K562 (cell line): ENCODE data around the gene FAM131C. TPM values are rescaled to one million over a fixed set of nuclear protein-coding genes. Genes with fewer than 3 reads are reported as not detected.

Experiments used
- ATAC-seq: fragments of 200-7000 bp; cut with Tn5 transposase; 3 replicates; pipeline ENCODE4 v1.9.1; 2020; ENCODE audit warnings: moderate library complexity
- BruUV-seq: library from RNA; stranded (reverse); fragments of 400-500 nt; replicated peaks from 2 replicates; lab custom pipeline; 2021; lab: Mats Ljungman, UMichigan
- CTCF ChIA-PET: fragments of 300-600 bp; formaldehyde crosslinking; extraction: SDS; loops from one replicate; lab custom pipeline; 2021; ENCODE audit warnings: low intra/inter-chr PET ratio; lab: Yijun Ruan, JAX
- POLR2A ChIA-PET: fragments of 300-600, 350-650 bp; sonication (Branson Sonifier 250); formaldehyde crosslinking; extraction: SDS; loops from one replicate; lab custom pipeline; 2021; ENCODE audit warnings: antibody characterized with exemption, inconsistent platforms; lab: Yijun Ruan, JAX
- DNase-seq, 4 experiments: peaks; one replicate each; pipeline versions ENCODE4 v3.0.0 to v3.0.0-alpha.2; 2011 to 2018; ENCODE audit warnings: low spot score in 3 of 4, mixed read lengths in 3 of 4; ENCODE audit errors: extremely low read depth in 1 of 4
- FAIRE-seq: peaks from 2 replicates; lab custom pipeline; 2011; peaks lifted over from hg19 to GRCh38; lab: Jason Lieb, UNC
- H2AFZ ChIP-seq: 2 replicates; pipeline ENCODE4 v1.6.0; 2011; ENCODE audit warnings: low read depth, low read length, control low read depth, inconsistent platforms
- H3K27ac ChIP-seq: fragments of 200-600 bp; 3 replicates; pipeline ENCODE4 v1.8.0; 2011; ENCODE audit warnings: low read depth, mild to moderate bottlenecking, control low read depth, inconsistent platforms, low read length, moderate library complexity, mixed read lengths; ENCODE audit errors: extremely low read depth
- H3K27me3 ChIP-seq, 2 experiments: fragments of 300-600 bp in 1 of 2; 2 replicates in 1 of 2; 3 replicates in 1 of 2; pipeline versions ENCODE4 v1.6.0 to v1.8.0; 2011; ENCODE audit warnings: inconsistent platforms in 2 of 2, low read length in 2 of 2, mild to moderate bottlenecking in 1 of 2, mixed read lengths in 1 of 2, moderate library complexity in 1 of 2; ENCODE audit not compliant: control insufficient read depth in 2 of 2, insufficient read depth in 2 of 2
- H3K36me3 ChIP-seq: fragments of 300-600 bp; 3 replicates; pipeline ENCODE4 v1.8.0; 2011; ENCODE audit warnings: mild to moderate bottlenecking, low read length, inconsistent platforms; ENCODE audit not compliant: control insufficient read depth, insufficient read depth
- H3K4me1 ChIP-seq, 2 experiments: fragments of 200-600 bp in 1 of 2; replicated peaks in 1 of 2; 2 replicates in 1 of 2; 3 replicates in 1 of 2; pipeline versions ENCODE4 v1.5.1 to v1.8.0; 2011; ENCODE audit warnings: inconsistent platforms in 2 of 2, low read length in 2 of 2, mild to moderate bottlenecking in 1 of 2, mixed read lengths in 1 of 2, moderate library complexity in 1 of 2; ENCODE audit not compliant: control insufficient read depth in 2 of 2, insufficient read depth in 2 of 2
- H3K4me2 ChIP-seq: 2 replicates; pipeline ENCODE4 v1.6.1; 2011; ENCODE audit warnings: low read length, control low read depth, inconsistent platforms, mixed read lengths; ENCODE audit not compliant: insufficient read depth
- H3K4me3 ChIP-seq: fragments of 200-600 bp; sonication (generic), shearing (Covaris generic); 2 replicates; pipeline ENCODE4 v1.5.1; 2016; ENCODE audit warnings: control low read depth, inconsistent platforms
- H3K79me2 ChIP-seq: fragments of 200-600 bp; 3 replicates; pipeline ENCODE4 v1.8.0; 2011; ENCODE audit warnings: low read length, inconsistent platforms; ENCODE audit not compliant: control insufficient read depth, insufficient read depth
- H3K9ac ChIP-seq, 2 experiments: 2 replicates each; pipeline versions ENCODE4 v1.6.0 to v1.6.1; 2011; ENCODE audit warnings: low read depth in 2 of 2, low read length in 2 of 2, control low read depth in 1 of 2, inconsistent platforms in 1 of 2, mild to moderate bottlenecking in 1 of 2, mixed read lengths in 1 of 2; ENCODE audit not compliant: insufficient read depth in 1 of 2
- H3K9me1 ChIP-seq: one replicate; pipeline ENCODE4 v1.6.0; 2011; ENCODE audit warnings: inconsistent platforms, mild to moderate bottlenecking, low read length, moderate library complexity; ENCODE audit not compliant: control insufficient read depth, insufficient read depth
- H3K9me3 ChIP-seq: replicated peaks from 2 replicates; pipeline ENCODE4 v1.5.1; 2011; ENCODE audit warnings: low read depth, low read length, inconsistent platforms; ENCODE audit not compliant: control insufficient read depth, insufficient read depth
- H4K20me1 ChIP-seq: replicated peaks from 2 replicates; pipeline ENCODE4 v1.6.1; 2011; ENCODE audit warnings: low read length, inconsistent platforms, mixed read lengths; ENCODE audit not compliant: control insufficient read depth, insufficient read depth
- ARID3A ChIP-seq: IDR thresholded peaks from 2 replicates; pipeline ENCODE4 v1.6.1; 2012; ENCODE audit warnings: low read depth, low read length, improper control_type of control experiment, borderline replicate concordance
- BCL6 ChIP-seq: fragments of 250-450 bp; sonication (Bioruptor Pico); IDR thresholded peaks from 2 replicates; pipeline ENCODE4 v1.4.0; 2020
- BHLHE40 ChIP-seq: IDR thresholded peaks from 2 replicates; pipeline ENCODE4 v1.6.1; 2011; ENCODE audit warnings: low read length, improper control_type of control experiment
- CAMTA2 ChIP-seq: fragments of 250-450 bp; sonication (Bioruptor Pico); conservative IDR thresholded peaks from 2 replicates; pipeline ENCODE4 v1.5.1; 2022
- CBX2 ChIP-seq: fragments of 200-600 bp; sonication (generic); IDR thresholded peaks from one replicate; pipeline ENCODE4 v1.6.1; 2012; ENCODE audit warnings: mild to moderate bottlenecking, low read length, inconsistent platforms; ENCODE audit not compliant: insufficient read depth, poor library complexity, severe bottlenecking
- CTBP1 ChIP-seq: fragments of 450-650 bp; IDR thresholded peaks from 2 replicates; pipeline ENCODE4 v1.6.1; 2016; ENCODE audit warnings: borderline replicate concordance
- DACH1 ChIP-seq: fragments of 450-650 bp; IDR thresholded peaks from 2 replicates; pipeline ENCODE4 v1.6.1; 2018; ENCODE audit not compliant: partially characterized antibody
- MCM5 ChIP-seq: fragments of 450-650 bp; IDR thresholded peaks from 2 replicates; pipeline ENCODE4 v1.6.1; 2016; ENCODE audit warnings: low read depth
- MECOM ChIP-seq: fragments of 250-450 bp; sonication (Bioruptor Pico); IDR thresholded peaks from 2 replicates; pipeline ENCODE4 v1.8.0; 2022; ENCODE audit warnings: inconsistent platforms
- SMAD2 ChIP-seq: fragments of 150-350 bp; IDR thresholded peaks from 2 replicates; pipeline ENCODE4 v1.6.1; 2014; ENCODE audit warnings: low read depth, mild to moderate bottlenecking, low read length
- SMARCA4 ChIP-seq: fragments of 450-650 bp; IDR thresholded peaks from 2 replicates; pipeline ENCODE4 v1.6.1; 2016
- TEAD1 ChIP-seq, 2 experiments: fragments of 450-650 bp in 1 of 2; sonication (generic) in 1 of 2; formaldehyde crosslinking; IDR thresholded peaks; 2 replicates each; pipeline versions ENCODE4 v1.4.0 to v1.8.0; 2020 to 2022; ENCODE audit warnings: mild to moderate bottlenecking in 2 of 2, missing genetic modification reagents in 1 of 2
- ZKSCAN1 ChIP-seq: fragments of 150-350 bp; IDR thresholded peaks from 2 replicates; pipeline ENCODE4 v1.6.1; 2016; ENCODE audit warnings: low read depth, low read length
- ZNF146 ChIP-seq: IDR thresholded peaks from one replicate; pipeline ENCODE4 v1.6.1; 2018; ENCODE audit warnings: missing compliant biosample characterization; ENCODE audit not compliant: unreplicated experiment
- ZNF212 ChIP-seq: fragments of 450-650 bp; formaldehyde crosslinking; IDR thresholded peaks from 2 replicates; pipeline ENCODE4 v1.4.0; 2020; ENCODE audit warnings: mild to moderate bottlenecking
- WGBS: fragments of 100-300 bp; shearing (Covaris generic); methylation state at CpG from one replicate; pipeline ENCODE4 v1.1.6; 2016; ENCODE audit warnings: low coverage, mixed read lengths; ENCODE audit not compliant: insufficient coverage; ENCODE audit errors: missing lambda C conversion rate; 5-methylcytosine and 5-hydroxymethylcytosine counted together
- in situ Hi-C: fragments of 300-500 bp; cut with MboI; formaldehyde crosslinking; loops from 4 replicates; pipeline ENCODE4 v1.15.0; 2018; ENCODE audit warnings: inconsistent platforms, mixed read lengths
- intact Hi-C: fragments of 100-400 bp; cut with micrococcal nuclease; formaldehyde crosslinking; loops from 2 replicates; pipeline ENCODE4 v1.14.2; 2022
- polyA plus RNA-seq, 8 experiments: library from polyadenylated mRNA; depleted of rRNA in 4 of 8; stranded (reverse) in 5 of 8; unstranded in 3 of 8; fragments of >200 nt; fragmentation: Nextera tagmentation in 2 of 8; fragmentation: Illumina TruSeq in 1 of 8; extraction: Ambion mirVana in 2 of 8; extraction: Trizol in 1 of 8; gene quantifications; 2 replicates each; pipeline versions ENCODE4 v1.2.1 to v1.2.3, GENCODE V29; 2011 to 2014; ENCODE audit warnings: inconsistent platforms in 1 of 8, missing spikeins in 1 of 8
- total RNA-seq, 7 experiments: library from RNA; depleted of rRNA in 6 of 7; stranded (reverse); fragments of >200 nt in 6 of 7; fragmentation: Illumina TruSeq in 2 of 7; extraction: Trizol in 2 of 7; gene quantifications; 2 replicates each; pipeline versions ENCODE4 v1.2.1 to v1.2.3, GENCODE V29; 2011 to 2021; ENCODE audit warnings: low replicate concordance in 1 of 7
- TF ChIP-seq, protein P1 (sequence below): fragments of 200-400 bp; formaldehyde crosslinking; IDR thresholded peaks from 2 replicates; pipeline ENCODE4 v1.6.1; 2017; ENCODE audit warnings: mild to moderate bottlenecking, low read depth, low read length, moderate library complexity
- TF ChIP-seq, protein P2 (sequence below): sonication (generic); formaldehyde crosslinking; IDR thresholded peaks from 2 replicates; pipeline ENCODE4 v1.8.0; 2022; ENCODE audit warnings: mild to moderate bottlenecking, missing genetic modification reagents

FAM131C gene
- total and polyA plus RNA-seq, 9 of the 15 experiments (the other 6 are each of a cell fraction or from before 2014, with no cell fraction given): 0.10 to 0.29 (median 0.16) TPM; not detected in 6

DNA sequence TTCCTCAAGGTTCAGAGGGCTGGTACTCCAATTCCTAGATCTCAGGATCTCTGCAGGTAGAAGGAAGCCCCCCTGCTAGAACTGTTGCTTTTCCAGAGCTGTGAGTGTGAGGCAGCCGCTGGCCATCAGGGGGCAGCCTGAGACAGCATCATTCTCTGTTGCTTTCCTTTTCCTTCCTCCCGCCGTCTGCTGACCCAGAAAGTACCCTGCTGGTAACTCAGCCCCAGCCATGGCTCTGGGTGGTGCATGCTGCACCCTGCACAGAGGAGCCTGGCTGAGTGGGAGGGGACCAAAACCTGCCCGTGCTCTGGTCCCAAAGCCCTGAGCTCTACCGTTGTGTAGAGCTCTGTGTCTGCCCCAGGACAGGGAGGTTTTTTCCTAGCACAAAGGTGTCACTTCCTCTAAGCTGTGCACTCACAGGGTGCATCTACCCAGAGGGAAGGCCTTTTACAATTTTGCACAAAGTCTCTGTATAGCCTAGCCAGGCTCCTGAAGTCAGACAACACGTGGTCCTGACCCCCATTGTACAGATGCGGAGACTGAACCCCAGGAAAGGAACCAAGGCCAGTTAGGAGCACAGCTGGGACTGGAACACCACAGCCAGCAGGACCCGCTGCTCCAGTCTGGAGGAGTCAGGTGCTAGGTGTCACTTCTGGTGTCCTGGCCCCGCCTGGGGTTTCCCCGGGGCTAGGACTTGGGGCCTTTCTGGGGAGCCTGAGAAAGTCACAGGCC is 5.6 kb upstream of the FAM131C start:
- BruUV-seq: no TSS peak
- intact Hi-C loops: loop anchor here (1.0 to 2.0 kb wide), 2 partner anchors 108 to 165 kb away; no protein-coding TSS in a partner anchor
- peaks cover 14 to 27% of the 10 kb centered on the region in 2 experiments; a peak in 4 of 5 replicates for H3K4me1 ChIP-seq
- H2AFZ ChIP-seq: peak overlapping the region; percentile 83
- DNase-seq: peak; percentile 71 to 87 (median 76)
- FAIRE-seq: peak; percentile 87
- peak overlapping the region; percentile 20 for H3K4me2 ChIP-seq
- no peak overlapping the region for H3K4me3 ChIP-seq
- no peaks in the 10 kb centered on the region for H4K20me1 ChIP-seq
- no peaks in the 10 kb centered on the region for H3K9me1 ChIP-seq
- in situ Hi-C loops: no loop called here
- H3K79me2 ChIP-seq: no peaks in the 10 kb centered on the region
- ATAC-seq: peak; percentile 84
- ChIA-PET POLR2A (interaction anchor here (0.6 to 2.0 kb wide), 9 partner anchors 10 to 167 kb away, joined by 3 to 8 read pairs (median 4); no protein-coding TSS in a partner anchor), CTCF (interaction anchor here (0.6 to 9.0 kb wide), 8 partner anchors 8 to 872 kb away, joined by 3 to 208 read pairs (median 4); no protein-coding TSS in a partner anchor)
- H3K27me3 ChIP-seq: peaks cover 0 to 3% of the 10 kb centered on the region in 2 experiments; a peak in 1 of 5 replicates
- H3K9me3 ChIP-seq: no peaks in the 10 kb centered on the region
- H3K36me3 ChIP-seq: no peaks in the 10 kb centered on the region
- WGBS: 35% methylated on average over 10 of the region's 10 CpGs
- H3K9ac ChIP-seq: peak overlapping the region in 1 of 2 experiments; percentile 72; a peak in 1 of 4 replicates
- no peak overlapping the region for H3K27ac ChIP-seq
- TF ChIP-seq TEAD1 (CRISPR knock-in tag; IDR thresholded peaks at IDR 0.05) (0 out of 4 replicates have a peak, but pooled peaks of 1 of the 2 experiments have one; percentile 62), ZKSCAN1 (peak; percentile 11; the same call in 1 of the 2 replicates), CAMTA2 (CRISPR knock-in tag) (no peak), SMAD2 (no peak), MECOM (CRISPR knock-in tag) (0 out of 2 replicates have a peak, but pooled peaks have one; percentile 18), CBX2 (no peak), ARID3A (no peak), MCM5 (no peak), CTBP1 (peak; percentile 46; the same call in 1 of the 2 replicates), BCL6 (CRISPR knock-in tag) (no peak), BHLHE40 (peak; percentile 39; the same call in 1 of the 2 replicates), SMARCA4 (no peak), ZNF146 (CRISPR knock-in tag) (peak; percentile 20), ZNF212 (no peak), DACH1 (no peak)
- TF ChIP-seq, protein P1, sequence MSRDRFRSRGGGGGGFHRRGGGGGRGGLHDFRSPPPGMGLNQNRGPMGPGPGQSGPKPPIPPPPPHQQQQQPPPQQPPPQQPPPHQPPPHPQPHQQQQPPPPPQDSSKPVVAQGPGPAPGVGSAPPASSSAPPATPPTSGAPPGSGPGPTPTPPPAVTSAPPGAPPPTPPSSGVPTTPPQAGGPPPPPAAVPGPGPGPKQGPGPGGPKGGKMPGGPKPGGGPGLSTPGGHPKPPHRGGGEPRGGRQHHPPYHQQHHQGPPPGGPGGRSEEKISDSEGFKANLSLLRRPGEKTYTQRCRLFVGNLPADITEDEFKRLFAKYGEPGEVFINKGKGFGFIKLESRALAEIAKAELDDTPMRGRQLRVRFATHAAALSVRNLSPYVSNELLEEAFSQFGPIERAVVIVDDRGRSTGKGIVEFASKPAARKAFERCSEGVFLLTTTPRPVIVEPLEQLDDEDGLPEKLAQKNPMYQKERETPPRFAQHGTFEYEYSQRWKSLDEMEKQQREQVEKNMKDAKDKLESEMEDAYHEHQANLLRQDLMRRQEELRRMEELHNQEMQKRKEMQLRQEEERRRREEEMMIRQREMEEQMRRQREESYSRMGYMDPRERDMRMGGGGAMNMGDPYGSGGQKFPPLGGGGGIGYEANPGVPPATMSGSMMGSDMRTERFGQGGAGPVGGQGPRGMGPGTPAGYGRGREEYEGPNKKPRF: no peak
- TF ChIP-seq, protein P2, sequence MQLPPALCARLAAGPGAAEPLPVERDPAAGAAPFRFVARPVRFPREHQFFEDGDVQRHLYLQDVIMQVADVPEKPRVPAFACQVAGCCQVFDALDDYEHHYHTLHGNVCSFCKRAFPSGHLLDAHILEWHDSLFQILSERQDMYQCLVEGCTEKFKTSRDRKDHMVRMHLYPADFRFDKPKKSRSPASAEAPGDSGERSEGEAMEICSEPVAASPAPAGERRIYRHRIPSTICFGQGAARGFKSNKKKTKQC: no peak
